ENCODE data around the gene TMEM259.

TMEM259 gene

DNA sequence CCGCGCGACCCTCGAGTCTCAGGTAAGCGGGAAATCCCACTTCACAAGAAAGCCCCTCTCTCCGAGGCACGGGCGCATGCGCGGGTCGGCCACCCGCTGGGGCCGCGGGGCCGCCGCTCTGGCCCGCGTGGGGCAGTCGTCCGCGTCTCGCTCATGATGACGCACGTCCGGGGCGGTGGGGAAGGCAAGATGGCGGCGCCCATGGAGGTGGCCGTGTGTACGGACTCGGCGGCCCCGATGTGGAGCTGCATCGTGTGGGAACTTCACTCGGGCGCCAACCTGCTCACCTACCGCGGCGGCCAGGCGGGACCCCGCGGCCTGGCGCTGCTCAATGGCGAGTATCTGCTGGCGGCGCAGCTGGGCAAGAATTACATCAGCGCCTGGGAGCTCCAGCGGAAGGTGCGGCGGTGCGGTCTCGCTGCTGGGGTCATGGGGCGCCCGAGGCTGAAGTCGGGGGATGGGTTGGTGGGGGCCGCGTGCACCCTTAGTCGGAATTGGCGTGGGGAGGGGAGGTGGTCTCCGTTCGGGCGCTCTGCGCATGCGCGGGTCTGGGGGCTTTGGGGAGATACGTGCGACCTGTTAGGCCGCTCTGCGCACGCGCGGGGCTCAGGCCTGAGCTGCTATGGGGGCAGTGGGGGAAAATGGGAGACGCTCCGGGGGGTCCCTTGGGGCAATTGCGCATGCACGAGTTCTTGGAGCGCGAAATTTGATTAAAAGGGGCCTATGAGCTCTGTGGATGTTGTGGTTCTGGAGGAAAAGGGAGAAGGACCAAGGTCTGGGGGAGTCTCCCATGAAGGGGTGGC, 36.6 kb downstream of the TMEM259 start, which contains the start of gene WDR18:
Gene WDR18 (plus strand): TSS at position 181 of the 803 bp plus-strand sequence. CDS start 9 bp downstream, at position 190.
- Mint-ChIP-seq H3K9me3 (no peaks in the 10 kb centered on the region), H3K27me3 (ENCODE audit: low read depth, poor library complexity) (peaks cover 4% of the 10 kb centered on the region), H3K27ac (peak within 1 kb of the TSS; percentile 98), H3K36me3 (ENCODE audit: low read depth) (peaks cover 13% of the 10 kb centered on the region), H3K4me1 (peaks cover 37% of the 10 kb centered on the region), H3K4me3 (peak within 1 kb of the TSS; percentile 94)
- TF ChIP-seq, protein P1, sequence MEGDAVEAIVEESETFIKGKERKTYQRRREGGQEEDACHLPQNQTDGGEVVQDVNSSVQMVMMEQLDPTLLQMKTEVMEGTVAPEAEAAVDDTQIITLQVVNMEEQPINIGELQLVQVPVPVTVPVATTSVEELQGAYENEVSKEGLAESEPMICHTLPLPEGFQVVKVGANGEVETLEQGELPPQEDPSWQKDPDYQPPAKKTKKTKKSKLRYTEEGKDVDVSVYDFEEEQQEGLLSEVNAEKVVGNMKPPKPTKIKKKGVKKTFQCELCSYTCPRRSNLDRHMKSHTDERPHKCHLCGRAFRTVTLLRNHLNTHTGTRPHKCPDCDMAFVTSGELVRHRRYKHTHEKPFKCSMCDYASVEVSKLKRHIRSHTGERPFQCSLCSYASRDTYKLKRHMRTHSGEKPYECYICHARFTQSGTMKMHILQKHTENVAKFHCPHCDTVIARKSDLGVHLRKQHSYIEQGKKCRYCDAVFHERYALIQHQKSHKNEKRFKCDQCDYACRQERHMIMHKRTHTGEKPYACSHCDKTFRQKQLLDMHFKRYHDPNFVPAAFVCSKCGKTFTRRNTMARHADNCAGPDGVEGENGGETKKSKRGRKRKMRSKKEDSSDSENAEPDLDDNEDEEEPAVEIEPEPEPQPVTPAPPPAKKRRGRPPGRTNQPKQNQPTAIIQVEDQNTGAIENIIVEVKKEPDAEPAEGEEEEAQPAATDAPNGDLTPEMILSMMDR (IDR thresholded peaks at IDR 0.05), result no peak
- DNase-seq, result peak; percentile 92

DNA sequence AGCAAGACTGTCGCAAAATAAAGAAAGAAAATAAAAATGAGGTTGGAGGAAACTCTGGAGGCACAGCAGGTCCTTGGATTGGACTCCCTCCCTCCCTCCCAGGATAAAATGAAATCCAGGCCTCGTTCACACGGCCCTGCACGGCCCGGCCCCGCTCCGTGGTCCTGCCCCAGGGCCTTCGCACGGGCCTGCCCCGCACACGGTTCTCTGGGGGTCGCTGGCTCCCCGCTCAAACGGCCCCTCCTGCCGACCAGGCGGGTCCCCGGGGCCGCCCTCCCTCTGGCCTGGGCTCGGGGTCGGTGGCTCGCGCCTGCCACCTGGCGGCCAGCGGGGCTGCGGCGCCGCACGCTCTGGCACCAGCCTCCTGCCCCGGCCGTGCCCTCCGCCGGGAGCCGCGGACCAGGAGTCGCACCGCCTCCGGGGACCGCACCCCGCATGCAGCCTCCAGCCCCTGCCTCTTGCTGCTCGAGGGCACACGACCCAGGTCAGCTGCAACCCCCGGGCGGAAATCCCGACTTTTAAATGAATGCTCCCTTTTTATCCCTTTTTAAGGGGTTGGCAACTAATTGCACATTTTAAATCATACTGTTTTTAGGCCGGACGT, 38.3 kb downstream of the TMEM259 start:
- Mint-ChIP-seq H3K27me3 (ENCODE audit: low read depth, poor library complexity) (peaks cover 4% of the 10 kb centered on the region), H3K4me1 (peaks cover 30% of the 10 kb centered on the region), H3K27ac (no peak overlapping the region), H3K4me3 (no peak overlapping the region), H3K36me3 (ENCODE audit: low read depth) (peaks cover 7% of the 10 kb centered on the region), H3K9me3 (no peaks in the 10 kb centered on the region)
- peak; percentile 88 for DNase-seq
- TF ChIP-seq, protein P1 (IDR thresholded peaks at IDR 0.05), result peak; percentile 73

DNA sequence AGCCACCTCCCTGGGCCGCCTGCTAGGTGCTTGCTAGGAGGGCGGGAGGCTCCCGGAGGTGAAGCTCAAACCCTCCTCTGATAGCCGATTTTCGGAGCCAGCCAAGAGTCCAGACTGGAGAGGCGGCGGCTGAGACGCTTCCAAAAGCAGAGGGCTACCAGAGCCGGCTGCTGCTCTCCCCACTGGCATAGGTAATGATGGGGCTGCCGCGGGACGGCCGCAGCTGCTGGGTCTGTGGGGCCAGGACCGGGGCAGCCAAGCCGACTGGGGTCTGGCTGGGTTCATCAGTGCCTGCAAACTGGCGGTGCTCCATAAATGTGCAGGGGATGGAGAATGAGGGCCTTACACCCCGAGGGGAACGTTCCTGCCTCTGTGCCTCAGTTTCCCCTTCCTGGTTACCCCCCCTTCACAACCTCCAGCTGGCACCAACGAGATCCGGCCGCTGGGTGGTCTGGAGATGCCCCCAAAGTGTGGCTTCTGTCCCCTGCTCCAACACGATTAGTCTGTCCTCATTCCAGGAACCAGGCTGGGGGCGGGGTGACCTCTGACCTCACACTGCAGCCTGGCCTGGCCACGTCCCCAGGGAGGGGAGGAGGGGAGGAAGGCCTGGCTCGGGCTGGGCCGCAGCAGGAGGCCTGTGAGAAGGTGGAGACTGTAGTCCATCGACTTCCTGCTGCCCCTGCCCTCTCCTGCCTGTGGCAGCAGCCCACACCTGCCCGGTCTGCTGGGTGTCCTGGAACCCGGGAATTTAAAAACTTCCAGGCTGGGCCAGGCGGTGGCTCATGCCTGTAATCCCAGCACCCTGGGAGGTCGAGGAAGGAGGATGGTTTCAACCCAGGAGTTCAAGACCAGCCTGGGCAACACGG, 40.6 kb downstream of the TMEM259 start:
- Mint-ChIP-seq H3K36me3 (ENCODE audit: low read depth) (peaks cover 4% of the 10 kb centered on the region), H3K4me3 (peak overlapping the region; percentile 71), H3K4me1 (peaks cover 34% of the 10 kb centered on the region), H3K27ac (peak overlapping the region; percentile 99), H3K27me3 (ENCODE audit: low read depth, poor library complexity) (peaks cover 4% of the 10 kb centered on the region), H3K9me3 (no peaks in the 10 kb centered on the region)
- TF ChIP-seq, protein P1 (IDR thresholded peaks at IDR 0.05), result no peak
- DNase-seq, result peak; percentile 95

DNA sequence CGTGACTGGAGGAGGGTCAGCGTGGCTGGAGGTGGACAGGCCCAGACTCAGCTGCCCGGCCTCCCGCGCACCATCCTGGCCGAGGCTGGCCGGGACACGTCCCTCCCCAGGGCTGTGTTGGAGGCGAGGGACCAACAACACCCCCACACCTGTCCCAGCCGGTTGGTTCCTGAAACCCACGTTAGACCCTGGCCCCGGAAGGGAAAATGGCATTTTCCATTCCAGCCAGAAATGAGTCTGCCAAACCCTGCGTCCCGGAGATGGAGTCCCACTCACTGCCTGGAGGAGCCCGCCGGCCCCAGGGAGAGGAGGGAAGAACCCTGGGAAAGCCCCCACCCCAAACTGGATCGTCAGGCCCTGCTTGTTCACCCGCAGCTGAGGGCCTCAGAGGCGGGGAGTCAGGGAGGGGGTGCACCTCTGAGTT, 41.6 kb downstream of the TMEM259 start:
- Mint-ChIP-seq H3K27ac (no peak overlapping the region), H3K4me1 (peaks cover 32% of the 10 kb centered on the region), H3K4me3 (no peak overlapping the region), H3K27me3 (ENCODE audit: low read depth, poor library complexity) (peaks cover 4% of the 10 kb centered on the region), H3K36me3 (ENCODE audit: low read depth) (peaks cover 8% of the 10 kb centered on the region), H3K9me3 (no peaks in the 10 kb centered on the region)
- peak; percentile 36 for DNase-seq
- TF ChIP-seq, protein P1 (IDR thresholded peaks at IDR 0.05), result no peak

DNA sequence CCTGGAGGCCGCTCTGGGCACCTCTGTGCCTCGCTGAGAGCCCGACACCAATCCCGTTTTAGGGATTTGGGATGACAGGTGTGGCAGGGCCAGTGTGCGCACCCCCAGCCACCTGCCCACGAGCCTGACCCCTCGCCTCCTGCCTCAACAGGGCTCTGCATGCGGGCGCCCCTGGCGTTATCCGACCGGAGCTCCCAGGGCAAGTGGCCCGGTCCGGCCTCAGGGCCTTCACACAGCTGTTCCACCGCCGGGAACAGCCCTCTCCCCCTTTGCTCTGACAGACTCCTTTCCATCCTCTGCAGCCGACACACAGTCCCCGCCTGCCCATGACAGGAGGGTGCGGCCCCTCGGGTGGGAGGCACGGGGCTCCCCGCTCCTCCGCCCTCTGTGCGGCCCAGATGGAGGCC, 43.9 kb downstream of the TMEM259 start:
- DNase-seq, result no peak
- peaks cover 4% of the 10 kb centered on the region for H3K27me3 Mint-ChIP-seq (ENCODE audit: low read depth, poor library complexity)
- H3K4me1 Mint-ChIP-seq, result peaks cover 45% of the 10 kb centered on the region
- H3K4me3 Mint-ChIP-seq, result no peak overlapping the region
- H3K27ac Mint-ChIP-seq, result no peak overlapping the region
- TF ChIP-seq, protein P1 (IDR thresholded peaks at IDR 0.05), result no peak
- peaks cover 3% of the 10 kb centered on the region for H3K9me3 Mint-ChIP-seq
- peaks cover 16% of the 10 kb centered on the region for H3K36me3 Mint-ChIP-seq (ENCODE audit: low read depth)

All from nephron progenitor cell (in vitro differentiated cells).